IPS DF 6.9 (cell line): ENCODE measurements around the gene KRT33A.

Experiments
- DNase-seq: peaks from one replicate; pipeline ENCODE4 v3.0.0-alpha.2; 2013; ENCODE audit warnings: low read depth, low spot score
- H3K27ac ChIP-seq: one replicate; pipeline ENCODE4 v1.5.1; 2013; ENCODE audit warnings: low read length, control low read depth
- H3K27me3 ChIP-seq: 2 replicates; pipeline ENCODE4 v1.6.1; 2013; ENCODE audit warnings: mild to moderate bottlenecking, low read length; ENCODE audit not compliant: control insufficient read depth, insufficient read depth
- H3K36me3 ChIP-seq: 2 replicates; pipeline ENCODE4 v1.6.1; 2013; ENCODE audit warnings: low read length; ENCODE audit not compliant: control insufficient read depth, insufficient read depth
- H3K4me1 ChIP-seq: 2 replicates; pipeline ENCODE4 v1.6.1; 2013; ENCODE audit warnings: low read length; ENCODE audit not compliant: control insufficient read depth, insufficient read depth
- H3K4me3 ChIP-seq: 2 replicates; pipeline ENCODE4 v1.5.1; 2013; ENCODE audit warnings: mild to moderate bottlenecking, low read length
- H3K9me3 ChIP-seq: 2 replicates; pipeline ENCODE4 v1.6.1; 2013; ENCODE audit warnings: low read length, inconsistent platforms; ENCODE audit not compliant: control insufficient read depth, insufficient read depth
- WGBS: extraction: QIAGEN DNeasy Blood & Tissue Kit; methylation state at CpG from one replicate; pipeline ENCODE4 v1.1.7; 2013; ENCODE audit warnings: mixed read lengths, missing lambda C conversion rate; ENCODE audit not compliant: insufficient read length, insufficient coverage; 5-methylcytosine and 5-hydroxymethylcytosine counted together

Gene KRT33A

DNA sequence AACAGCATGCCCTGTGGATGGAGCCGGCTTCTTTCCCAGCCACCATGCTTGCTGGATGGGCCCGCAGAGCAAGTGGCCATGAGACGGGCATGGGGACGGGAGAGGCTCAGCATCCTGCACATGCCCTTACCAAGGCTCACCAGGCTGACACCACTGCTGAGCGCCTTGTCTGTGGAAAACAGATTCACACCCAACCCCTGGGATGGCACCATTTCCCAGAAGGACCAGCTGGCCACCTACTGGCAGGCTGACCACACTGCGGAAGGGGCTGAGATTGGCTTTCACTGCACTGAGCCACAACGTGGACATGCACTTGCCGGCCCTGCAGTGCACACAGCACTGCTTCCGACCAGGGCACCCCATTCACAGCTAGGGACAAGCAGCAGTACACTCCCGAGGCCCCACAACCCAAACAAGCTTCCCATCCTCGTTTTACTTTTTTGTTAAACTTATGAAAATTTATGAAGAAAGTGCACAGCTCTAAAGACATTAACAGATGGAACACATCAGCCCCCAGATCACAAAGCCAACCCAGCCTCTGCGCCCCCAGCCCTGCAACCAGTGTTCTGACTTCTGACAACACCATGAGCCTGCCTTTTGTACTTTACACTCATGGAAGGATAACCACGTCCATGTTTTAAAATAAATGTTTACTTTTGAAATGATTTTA lies 21.2 kb downstream of the KRT33A start:
- no peaks in the 10 kb centered on the region for H3K36me3 ChIP-seq
- DNase-seq = peak; percentile 22
- no peaks in the 10 kb centered on the region for H3K4me1 ChIP-seq
- H3K27ac ChIP-seq = no peak overlapping the region
- no peaks in the 10 kb centered on the region for H3K9me3 ChIP-seq
- no CpG with 5 or more reads among the region's 13 CpGs for WGBS
- H3K4me3 ChIP-seq = no peak overlapping the region
- no peaks in the 10 kb centered on the region for H3K27me3 ChIP-seq

DNA sequence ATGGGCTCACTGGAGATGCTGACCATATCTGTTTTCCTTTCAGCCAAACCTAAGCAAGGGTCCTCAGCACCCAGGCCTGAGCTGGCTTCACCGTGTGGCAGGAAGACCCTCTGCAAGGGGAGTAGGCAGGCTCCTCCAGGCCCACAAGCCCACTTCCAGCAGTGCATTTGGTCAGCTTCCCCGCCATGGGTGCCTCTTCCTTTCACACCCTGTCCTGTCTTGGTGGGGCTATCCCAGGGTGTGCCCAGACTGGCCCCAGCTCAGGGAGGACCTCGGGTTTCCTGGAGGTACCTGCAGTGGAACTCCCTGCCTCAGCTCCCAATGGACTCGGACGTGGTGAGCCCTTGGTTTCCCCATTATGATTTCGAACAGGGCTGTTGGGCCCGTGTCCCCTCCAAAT lies 22.4 kb downstream of the KRT33A start:
- no CpG with 5 or more reads among the region's 7 CpGs for WGBS
- H3K4me1 ChIP-seq = no peaks in the 10 kb centered on the region

GRCh38 chr17:41327411-41328120 lies 23.1 kb downstream of the KRT33A start:
- Histone ChIP-seq H3K27me3 (no peaks in the 10 kb centered on the region), H3K9me3 (no peaks in the 10 kb centered on the region), H3K27ac (no peak overlapping the region), H3K4me3 (no peak overlapping the region; the same call in 1 of the 2 replicates), H3K4me1 (no peaks in the 10 kb centered on the region), H3K36me3 (no peaks in the 10 kb centered on the region)
- DNase-seq = no peak
- no CpG with 5 or more reads among the region's 8 CpGs for WGBS

More for the DNA sequence above, 22.4 kb downstream of the KRT33A start:
- Histone ChIP-seq H3K36me3 (no peaks in the 10 kb centered on the region), H3K27me3 (no peaks in the 10 kb centered on the region), H3K4me3 (no peak overlapping the region; the same call in 1 of the 2 replicates), H3K27ac (no peak overlapping the region), H3K9me3 (no peaks in the 10 kb centered on the region)
- DNase-seq = no peak

DNA sequence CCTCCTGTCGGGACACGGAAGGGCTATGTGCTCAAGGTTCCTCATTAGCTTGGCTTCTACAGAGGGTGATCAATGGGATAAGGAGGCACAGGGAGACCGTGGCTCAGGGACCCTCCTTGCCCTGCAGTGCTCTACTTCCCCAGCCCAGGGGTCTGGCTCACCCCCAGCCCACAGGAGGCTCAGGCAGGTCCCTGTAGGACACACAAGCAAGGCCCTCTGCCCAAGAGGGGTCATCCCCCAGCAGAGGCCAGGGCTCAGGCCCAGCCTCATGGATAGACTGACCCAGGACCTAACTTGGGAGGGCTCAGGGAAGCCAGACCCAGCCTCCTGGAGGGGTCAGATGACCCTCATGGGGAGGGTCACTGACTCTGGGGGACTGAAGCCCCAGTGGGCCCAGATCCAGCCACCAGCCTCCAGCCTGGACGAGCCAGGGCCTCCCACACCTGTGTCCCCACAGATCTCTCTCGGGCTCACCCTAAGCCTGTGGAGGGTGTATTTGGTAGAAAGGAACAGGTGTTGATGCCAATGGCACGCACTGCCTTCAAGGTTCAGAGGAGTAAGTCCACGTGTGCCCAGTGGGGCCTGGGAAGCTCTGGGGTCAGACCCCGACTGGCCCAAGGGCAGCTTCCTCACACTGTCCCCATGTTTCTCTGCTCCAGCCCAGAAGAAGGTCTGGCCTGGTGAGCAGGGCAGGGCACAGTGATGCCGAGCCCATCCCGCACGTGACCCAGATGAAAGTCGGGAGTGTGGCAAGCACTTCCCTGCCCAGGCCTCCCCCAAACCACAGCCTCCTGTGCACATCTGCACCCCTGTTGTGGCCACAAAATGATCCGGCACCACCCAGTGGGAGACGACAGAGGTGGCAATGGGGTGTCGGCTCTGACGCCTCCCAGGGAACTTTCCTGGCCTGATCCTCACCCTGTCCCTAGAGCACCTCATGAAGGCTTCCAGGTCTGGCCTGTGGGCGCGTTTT lies 24.2 kb downstream of the KRT33A start:
- Histone ChIP-seq H3K9me3 (no peaks in the 10 kb centered on the region), H3K4me1 (no peaks in the 10 kb centered on the region), H3K27ac (no peak overlapping the region), H3K27me3 (no peaks in the 10 kb centered on the region), H3K36me3 (no peaks in the 10 kb centered on the region), H3K4me3 (no peak overlapping the region)
- DNase-seq = no peak
- WGBS = no CpG with 5 or more reads among the region's 18 CpGs

DNA sequence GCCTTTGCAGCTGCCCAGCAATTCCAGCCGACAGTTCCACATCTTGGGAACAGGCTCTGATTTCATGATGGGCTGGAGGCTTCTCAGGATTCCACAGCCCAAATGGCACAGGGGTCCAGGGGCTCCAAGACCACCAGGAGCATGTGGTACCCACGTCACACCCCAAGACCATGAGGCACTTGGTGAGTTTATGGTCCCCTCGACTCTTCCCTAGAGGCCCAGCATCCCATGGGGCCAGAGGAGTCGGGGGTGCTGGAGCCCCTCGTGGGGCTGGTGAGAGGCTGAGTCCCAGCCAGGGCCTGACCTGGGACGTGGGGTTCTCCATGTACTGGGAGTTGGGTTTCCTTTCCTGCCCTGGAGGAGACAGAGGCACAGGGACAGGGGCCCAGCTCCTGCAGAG lies 25.0 kb downstream of the KRT33A start:
- no peaks in the 10 kb centered on the region for H3K27me3 ChIP-seq
- no peaks in the 10 kb centered on the region for H3K4me1 ChIP-seq
- H3K4me3 ChIP-seq = no peak overlapping the region
- no CpG with 5 or more reads among the region's 6 CpGs for WGBS
- no peaks in the 10 kb centered on the region for H3K36me3 ChIP-seq
- DNase-seq = no peak
- H3K9me3 ChIP-seq = no peaks in the 10 kb centered on the region
- no peak overlapping the region for H3K27ac ChIP-seq

DNA sequence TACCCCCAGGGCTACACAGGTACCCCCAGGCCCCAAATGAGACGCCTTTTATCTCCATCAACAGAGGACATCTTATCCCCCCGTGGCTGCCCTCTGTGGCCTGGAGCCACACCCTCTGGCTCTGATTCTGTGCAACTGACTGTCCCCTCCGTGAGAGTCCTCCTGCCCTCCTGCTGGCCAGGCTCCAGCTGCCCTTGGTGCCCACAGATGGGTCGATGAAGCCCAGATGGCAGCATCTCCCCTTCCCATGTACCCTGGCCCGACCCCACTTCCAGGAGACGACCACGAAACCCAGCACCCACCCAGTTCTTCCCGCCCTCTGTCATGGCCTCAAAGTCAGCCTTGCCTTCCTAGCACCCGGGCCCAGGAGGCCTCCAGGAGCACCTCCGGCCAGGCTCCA lies 25.5 kb downstream of the KRT33A start:
- Histone ChIP-seq H3K4me3 (no peak overlapping the region), H3K27ac (no peak overlapping the region), H3K27me3 (no peaks in the 10 kb centered on the region), H3K36me3 (no peaks in the 10 kb centered on the region), H3K9me3 (no peaks in the 10 kb centered on the region), H3K4me1 (no peaks in the 10 kb centered on the region)
- WGBS = no CpG with 5 or more reads among the region's 10 CpGs
- DNase-seq = no peak

DNA sequence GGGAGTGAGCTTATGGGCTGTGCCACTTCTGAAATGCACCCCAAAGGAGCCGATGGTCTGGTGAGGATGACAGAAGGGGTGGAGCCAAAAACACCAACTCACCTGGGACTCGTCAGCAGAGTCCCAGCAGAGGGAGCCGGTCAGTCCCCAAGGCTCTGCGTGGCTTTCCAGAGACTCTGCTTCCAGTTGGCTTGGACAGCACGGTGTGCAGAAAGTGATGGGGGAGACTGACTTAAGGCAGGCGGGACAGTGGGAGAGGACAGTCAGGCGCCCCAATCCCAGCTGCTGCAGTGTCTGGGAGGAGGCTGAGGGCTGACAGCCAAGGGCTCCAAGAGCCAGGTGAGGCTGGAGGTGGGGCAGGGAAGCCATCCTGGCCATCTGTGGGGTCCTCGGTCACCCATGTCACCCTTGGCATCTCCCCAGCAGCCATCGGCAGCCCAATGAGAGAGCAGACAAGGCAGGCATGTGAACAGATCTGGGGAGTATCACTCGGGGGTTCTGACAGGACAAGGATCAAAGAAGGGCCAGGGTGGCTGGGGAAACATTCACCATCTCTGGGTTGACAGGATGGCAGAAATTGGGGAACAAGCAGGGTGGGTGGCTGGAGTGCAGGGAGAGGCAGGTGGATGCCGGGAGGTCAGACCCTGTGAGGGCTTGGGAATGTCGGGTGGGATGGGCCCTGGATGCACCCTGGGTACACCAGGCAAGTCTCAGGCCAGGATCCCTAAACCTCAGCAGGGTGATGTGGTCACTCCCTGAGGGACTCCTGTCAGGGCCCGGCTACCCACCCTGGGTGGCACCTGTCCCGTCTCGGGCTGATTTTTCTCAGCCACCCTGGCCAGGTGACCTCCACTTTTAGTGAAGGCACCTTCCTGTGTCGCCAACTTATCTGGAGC lies 26.2 kb downstream of the KRT33A start:
- Histone ChIP-seq H3K4me1 (no peaks in the 10 kb centered on the region), H3K36me3 (no peaks in the 10 kb centered on the region), H3K9me3 (no peaks in the 10 kb centered on the region), H3K27ac (no peak overlapping the region), H3K27me3 (no peaks in the 10 kb centered on the region), H3K4me3 (no peak overlapping the region)
- peak; percentile 39 for DNase-seq
- no CpG with 5 or more reads among the region's 16 CpGs for WGBS

DNA sequence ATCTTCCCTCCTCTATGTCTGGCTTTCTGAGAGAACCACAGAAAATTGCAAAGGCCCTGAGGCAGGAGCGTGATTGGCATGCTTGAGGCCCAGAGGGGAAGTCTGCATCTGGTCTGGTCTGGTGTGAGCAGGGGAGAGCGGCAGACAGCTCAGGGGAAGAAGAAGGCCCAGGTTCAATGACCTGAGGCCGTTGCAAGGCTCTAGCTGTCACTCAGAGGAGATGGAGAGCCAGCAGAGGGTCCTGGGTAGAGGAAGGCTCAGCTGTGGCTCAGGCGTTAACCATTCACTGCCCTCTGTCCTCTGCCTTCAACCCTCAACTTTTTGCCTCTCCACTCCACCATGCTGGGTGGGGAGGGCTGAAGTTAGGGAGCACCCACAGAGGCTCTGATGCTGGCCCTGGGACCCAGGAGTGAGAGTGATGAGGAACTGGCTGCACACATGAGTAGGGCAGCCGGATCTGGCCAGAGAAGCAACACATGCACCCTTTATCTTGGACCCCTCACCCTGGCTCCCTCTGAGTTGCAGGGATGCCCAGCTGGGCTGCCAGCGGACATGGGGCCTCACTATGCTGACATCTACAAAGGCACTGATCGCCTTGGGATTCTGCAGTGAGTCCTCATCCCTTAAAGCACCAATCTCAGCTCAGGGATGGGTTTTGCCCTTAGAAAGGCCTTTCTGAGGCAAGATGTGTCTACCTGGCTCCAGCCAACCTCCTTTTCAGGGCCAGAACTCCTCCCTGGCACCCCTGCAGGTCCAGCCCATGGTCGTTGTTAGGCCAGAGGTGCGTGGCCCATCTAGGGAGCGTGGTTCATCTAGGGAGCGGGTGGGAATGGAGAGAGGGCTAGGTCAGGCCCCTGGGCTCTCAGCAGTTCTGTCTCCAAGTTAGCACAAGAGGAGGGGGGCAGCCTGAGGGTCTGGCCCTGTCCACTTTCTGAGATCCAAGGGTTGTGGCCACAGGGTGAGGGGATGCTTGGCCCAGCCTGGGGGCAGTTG lies 27.4 kb downstream of the KRT33A start:
- H3K27ac ChIP-seq = no peak overlapping the region
- no peaks in the 10 kb centered on the region for H3K27me3 ChIP-seq
- no peaks in the 10 kb centered on the region for H3K36me3 ChIP-seq
- WGBS = no CpG with 5 or more reads among the region's 11 CpGs
- no peak overlapping the region for H3K4me3 ChIP-seq
- no peaks in the 10 kb centered on the region for H3K4me1 ChIP-seq
- no peaks in the 10 kb centered on the region for H3K9me3 ChIP-seq
- DNase-seq = no peak
